Testis (tissue), 3 donors: ENCODE measurements around the gene ATAD3B. TPM values are rescaled to one million over a fixed set of nuclear protein-coding genes. Genes with fewer than 3 reads are reported as not detected.
A peak's percentile ranks its signal among the peaks of the same experiment; 100 is the strongest.
"Not testable (repeated sequence)": the region's sequence is repeated elsewhere in the genome, so short reads cannot be mapped to it uniquely, and the experiment has no call there.

Source experiments
- DNase-seq: peaks from one replicate; pipeline ENCODE4 v3.0.0-alpha.2; 2019
- H3K27ac ChIP-seq, 2 donors: fragments of 200-600 bp; sonication (generic); one replicate each; pipeline ENCODE4 v1.5.1; 2019
- H3K27me3 ChIP-seq: fragments of 200-600 bp; sonication (generic); one replicate; pipeline ENCODE4 v1.5.1; 2019
- H3K36me3 ChIP-seq: fragments of 200-600 bp; sonication (generic); one replicate; pipeline ENCODE4 v1.5.1; 2017; ENCODE audit warnings: low read depth; ENCODE audit errors: missing control alignments
- H3K4me1 ChIP-seq: fragments of 200-600 bp; sonication (generic); one replicate; pipeline ENCODE4 v1.5.1; 2019
- H3K4me3 ChIP-seq, 2 donors: fragments of 200-600 bp; sonication (generic); one replicate each; pipeline ENCODE4 v1.5.1; 2017 to 2019
- H3K9me3 ChIP-seq: fragments of 200-600 bp; sonication (generic); one replicate; pipeline ENCODE4 v1.5.1; 2017
- CTCF ChIP-seq, 3 experiments: fragments of 450-650 bp in 2 of 3; fragments of 200-600 bp in 1 of 3; sonication (generic) in 1 of 3; IDR thresholded peaks; one replicate each; pipeline ENCODE4 v1.5.1; 2016 to 2019; ENCODE audit warnings: antibody characterized with exemption in 3 of 3, mild to moderate bottlenecking in 2 of 3, moderate library complexity in 1 of 3
- POLR2A ChIP-seq: fragments of 450-650 bp; IDR thresholded peaks from one replicate; pipeline ENCODE4 v1.6.1; 2017; ENCODE audit warnings: antibody characterized with exemption, mild to moderate bottlenecking, moderate library complexity
- WGBS, 2 donors: methylation state at CpG; one replicate each; pipeline ENCODE4 v1.1.5; 2018; 5-methylcytosine and 5-hydroxymethylcytosine counted together
- intact Hi-C: fragments of 100-400 bp; cut with DNase I; formaldehyde crosslinking; loops from one replicate; pipeline ENCODE4 v1.15.1; 2023; ENCODE audit warnings: low total_unique reads
- polyA plus RNA-seq: library from polyadenylated mRNA; stranded (reverse); fragments of 350-450 nt; fragmentation: Illumina TruSeq; extraction: RNeasy Lipid Tissue Mini Kit (QIAGEN cat#74804); gene quantifications from one replicate; pipeline ENCODE4 v1.2.3, GENCODE V29; 2014; ENCODE audit warnings: low read depth, low replicate concordance; ENCODE audit not compliant: insufficient read depth
- total RNA-seq, 2 donors: library from RNA; depleted of rRNA; stranded (reverse); fragments of >200 nt; gene quantifications; one replicate each; pipeline ENCODE4 v1.2.3, GENCODE V29; 2016

The ATAD3B gene
- total and polyA plus RNA-seq, 3 donors from 2014 or later: 19.1 to 55.6 (median 46.3) TPM

GRCh38 chr1:1511533-1512285 lies 40.1 kb downstream of the ATAD3B start, which contains the start of gene ATAD3A:
Gene ATAD3A, plus strand, starts transcription at chr1:1512162. Its CDS starts 107 bp downstream, at chr1:1512269.
- TF ChIP-seq CTCF (IDR thresholded peaks at IDR 0.05) (peak in 2 of 3 experiments; percentile 11 to 14), POLR2A (no peak)
- intact Hi-C loops: no loop called here
- WGBS, 2 donors: 0 to 1% methylated on average over 16 to 46 of the region's 99 CpGs

GRCh38 chr1:1512425-1512824 lies 40.9 kb downstream of the ATAD3B start:
- Histone ChIP-seq H3K27ac (peak overlapping the region in 1 of 2 donors; percentile 93), H3K4me3 (peak overlapping the region; percentile 70 to 89)
- DNase-seq, intact Hi-C loops, H3K4me1 ChIP-seq, H3K9me3 ChIP-seq, H3K36me3 ChIP-seq, H3K27me3 ChIP-seq: not testable (repeated sequence)
- WGBS, 2 donors: no CpG with 5 or more reads among the region's 52 CpGs

More at GRCh38 chr1:1511533-1512285, 40.1 kb downstream of the ATAD3B start, which contains the start of gene ATAD3A:
- Histone ChIP-seq H3K27ac (peak within 1 kb of the TSS; percentile 36 to 93), H3K4me1 (peaks cover 3% of the 10 kb centered on the region), H3K9me3 (no peaks in the 10 kb centered on the region), H3K27me3 (no peaks in the 10 kb centered on the region), H3K36me3 (no peaks in the 10 kb centered on the region), H3K4me3 (peak within 1 kb of the TSS; percentile 70 to 89)
- peak; percentile 99 for DNase-seq

GRCh38 chr1:1513675-1514074 lies 42.1 kb downstream of the ATAD3B start:
- DNase-seq, H3K36me3 ChIP-seq, H3K27ac ChIP-seq, H3K9me3 ChIP-seq, H3K4me1 ChIP-seq, H3K4me3 ChIP-seq, H3K27me3 ChIP-seq, intact Hi-C loops: not testable (repeated sequence)
- WGBS, 2 donors: 54 to 63% methylated on average over 10 to 18 of the region's 18 CpGs

- intact Hi-C loops, H3K4me1 ChIP-seq, DNase-seq, H3K4me3 ChIP-seq, H3K36me3 ChIP-seq, H3K9me3 ChIP-seq, H3K27me3 ChIP-seq, H3K27ac ChIP-seq: not testable (repeated sequence)
- 84 to 85% methylated on average over 10 to 16 of the region's 16 CpGs for WGBS, 2 donors
Measured at GRCh38 chr1:1514376-1514775, 42.8 kb downstream of the ATAD3B start.

- DNase-seq, H3K4me3 ChIP-seq, H3K4me1 ChIP-seq, H3K27me3 ChIP-seq, H3K27ac ChIP-seq, H3K36me3 ChIP-seq, H3K9me3 ChIP-seq, intact Hi-C loops: not testable (repeated sequence)
- WGBS, 2 donors: 92 to 97% methylated on average over 6 to 10 of the region's 14 CpGs
Measured at GRCh38 chr1:1516923-1517322, 45.4 kb downstream of the ATAD3B start.

GRCh38 chr1:1517973-1518620 lies 46.5 kb downstream of the ATAD3B start:
- Histone ChIP-seq H3K9me3 (no peaks in the 10 kb centered on the region), H3K27me3 (no peaks in the 10 kb centered on the region), H3K4me3 (no peak overlapping the region), H3K4me1 (no peaks in the 10 kb centered on the region), H3K27ac (no peak overlapping the region), H3K36me3 (no peaks in the 10 kb centered on the region)
- DNase-seq: no peak
- WGBS, 2 donors: 89 to 95% methylated on average over 15 to 23 of the region's 28 CpGs
- TF ChIP-seq POLR2A (no peak), CTCF (IDR thresholded peaks at IDR 0.05) (no peak)
- intact Hi-C loops: no loop called here

GRCh38 chr1:1518621-1519007 lies 47.0 kb downstream of the ATAD3B start:
- H3K4me1 ChIP-seq, intact Hi-C loops, H3K27me3 ChIP-seq, H3K4me3 ChIP-seq, H3K36me3 ChIP-seq, H3K9me3 ChIP-seq, H3K27ac ChIP-seq, DNase-seq: not testable (repeated sequence)
- WGBS, 2 donors: 90 to 98% methylated on average over 15 of the region's 19 CpGs

GRCh38 chr1:1519805-1520505 lies 48.4 kb downstream of the ATAD3B start:
- DNase-seq, H3K36me3 ChIP-seq, intact Hi-C loops: not testable (repeated sequence)

More at GRCh38 chr1:1519805-1520505, 48.4 kb downstream of the ATAD3B start:
- H3K27ac ChIP-seq, H3K9me3 ChIP-seq, H3K27me3 ChIP-seq, H3K4me1 ChIP-seq, H3K4me3 ChIP-seq: not testable (repeated sequence)
- WGBS, 2 donors: 96 to 98% methylated on average over 9 to 51 of the region's 51 CpGs
